Urothelium cell line (cell line): ENCODE measurements around the gene LPAR1.

Experiments
- DNase-seq: peaks from one replicate; pipeline ENCODE4 v3.0.0; 2011; ENCODE audit warnings: low spot score, mixed read lengths
- FAIRE-seq: peaks from 2 replicates; lab custom pipeline; 2011; peaks lifted over from hg19 to GRCh38; lab: Jason Lieb, UNC

The LPAR1 gene

DNA sequence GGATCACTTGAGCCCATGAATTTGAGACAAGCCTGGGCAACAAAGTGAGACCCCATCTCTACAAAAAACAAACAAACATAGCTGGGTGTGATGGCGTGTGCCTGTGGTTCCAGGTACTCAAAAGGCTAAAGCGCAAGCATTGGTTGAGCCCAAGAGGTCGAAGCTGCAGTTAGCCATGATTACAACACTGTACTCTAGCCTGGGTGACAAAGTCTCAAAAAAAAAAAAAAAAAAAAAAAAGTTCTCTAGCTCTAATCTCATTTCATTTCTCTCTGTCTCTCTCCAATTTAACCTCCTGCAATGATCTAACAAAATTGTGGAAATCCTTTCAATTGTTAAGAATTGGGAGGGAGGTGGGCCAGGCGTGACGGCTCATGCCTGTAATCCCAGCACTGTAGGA, 33.3 kb downstream of the LPAR1 start:
- DNase-seq (no peak), FAIRE-seq (no peak)

DNA sequence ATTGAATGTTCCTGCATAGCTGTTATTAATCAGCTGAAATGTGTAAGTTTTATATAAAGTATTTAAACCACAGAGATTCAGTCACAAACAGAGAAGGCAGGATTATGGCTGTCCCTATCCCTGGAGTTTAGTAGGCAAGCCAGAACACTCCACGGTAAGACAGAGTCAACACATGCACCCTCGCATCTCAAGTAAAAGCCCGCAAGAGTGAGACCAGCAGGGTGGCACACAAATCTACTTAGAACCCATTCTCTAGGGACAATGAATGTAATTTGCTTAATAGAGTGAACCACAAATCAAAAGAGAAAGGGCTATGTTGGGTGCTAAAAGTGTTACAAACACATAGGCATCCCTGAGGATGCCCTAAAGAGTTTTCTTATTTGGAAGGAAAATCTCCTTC, 35.1 kb downstream of the LPAR1 start:
- FAIRE-seq (no peak), DNase-seq (no peak)

DNA sequence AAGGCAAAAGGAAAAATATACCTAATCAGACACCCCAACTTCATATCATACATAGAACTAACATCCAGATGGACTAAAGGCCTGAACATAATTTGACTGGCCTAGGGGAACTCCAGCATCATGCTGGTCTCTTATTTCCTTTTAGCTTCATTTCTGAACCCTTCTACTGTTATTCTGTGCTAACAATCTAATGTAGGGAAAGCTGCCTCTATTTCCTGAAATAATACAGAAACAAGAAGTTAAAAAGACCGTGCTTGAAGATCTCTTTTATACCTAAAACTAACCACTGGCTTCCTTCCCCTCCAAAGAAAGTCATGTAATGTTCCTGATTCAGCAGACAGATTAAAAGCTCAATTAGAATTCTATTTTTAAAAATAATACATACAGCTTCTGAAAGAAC, 36.7 kb downstream of the LPAR1 start:
- no peak for FAIRE-seq
- DNase-seq: no peak

DNA sequence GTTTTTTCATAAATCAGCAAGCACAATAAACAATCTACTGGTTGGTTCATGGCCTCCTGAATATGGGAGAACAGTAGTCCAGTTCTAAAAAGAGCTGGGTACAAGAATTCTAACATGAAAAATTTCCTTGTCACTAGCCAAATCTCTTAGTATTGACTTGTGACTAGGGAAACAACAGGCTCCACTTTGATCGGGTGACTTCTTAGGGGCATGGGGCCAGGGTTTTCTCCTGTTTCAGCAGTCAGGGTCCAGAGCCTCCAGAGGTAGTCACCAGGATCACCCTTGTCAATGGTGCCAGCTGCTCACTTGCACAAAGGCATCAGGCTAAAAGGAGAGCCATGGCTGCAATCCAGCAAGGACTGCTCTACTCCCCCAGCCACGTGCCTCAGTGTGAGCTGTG, 38.1 kb downstream of the LPAR1 start:
- FAIRE-seq (no peak), DNase-seq (no peak)

DNA sequence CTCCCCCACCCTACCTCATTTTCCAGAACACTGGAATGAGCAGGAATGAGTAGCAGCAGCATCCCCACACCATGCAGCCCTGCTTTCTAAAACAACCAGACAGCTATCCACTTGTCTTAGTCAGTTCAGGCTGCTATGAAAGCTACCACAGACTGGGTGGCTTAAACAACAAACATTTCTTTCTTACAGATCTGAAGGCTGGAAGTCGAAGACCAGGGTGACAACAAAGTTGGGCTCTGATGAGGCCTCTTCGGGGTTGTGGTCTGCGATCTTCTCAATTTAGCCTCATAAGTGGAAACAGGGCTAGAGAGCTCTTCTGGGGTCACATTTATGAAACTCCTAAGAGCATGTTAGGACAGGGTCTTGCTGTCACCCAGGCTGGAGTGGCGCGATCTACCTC, 38.9 kb downstream of the LPAR1 start:
- no peak for DNase-seq
- no peak for FAIRE-seq

DNA sequence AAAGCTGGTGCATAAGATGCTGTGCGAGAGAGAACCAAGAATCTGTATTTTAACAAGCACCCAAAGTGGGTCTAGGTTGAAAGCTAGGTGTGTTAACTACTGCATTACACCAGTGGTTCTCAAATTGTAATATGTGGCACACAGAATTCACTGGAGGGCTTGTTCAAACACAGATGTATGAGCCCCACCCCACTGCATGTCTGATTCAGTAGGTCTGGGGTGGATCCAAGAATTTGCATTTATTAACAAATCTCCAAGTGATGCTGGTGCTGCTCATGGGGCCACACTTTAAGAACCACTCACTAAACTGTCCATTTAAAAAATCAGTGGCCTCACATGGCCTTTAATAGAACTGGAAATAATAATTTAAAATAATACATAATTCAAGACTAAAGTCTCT, 40.4 kb downstream of the LPAR1 start:
- DNase-seq (no peak), FAIRE-seq (no peak)

DNA sequence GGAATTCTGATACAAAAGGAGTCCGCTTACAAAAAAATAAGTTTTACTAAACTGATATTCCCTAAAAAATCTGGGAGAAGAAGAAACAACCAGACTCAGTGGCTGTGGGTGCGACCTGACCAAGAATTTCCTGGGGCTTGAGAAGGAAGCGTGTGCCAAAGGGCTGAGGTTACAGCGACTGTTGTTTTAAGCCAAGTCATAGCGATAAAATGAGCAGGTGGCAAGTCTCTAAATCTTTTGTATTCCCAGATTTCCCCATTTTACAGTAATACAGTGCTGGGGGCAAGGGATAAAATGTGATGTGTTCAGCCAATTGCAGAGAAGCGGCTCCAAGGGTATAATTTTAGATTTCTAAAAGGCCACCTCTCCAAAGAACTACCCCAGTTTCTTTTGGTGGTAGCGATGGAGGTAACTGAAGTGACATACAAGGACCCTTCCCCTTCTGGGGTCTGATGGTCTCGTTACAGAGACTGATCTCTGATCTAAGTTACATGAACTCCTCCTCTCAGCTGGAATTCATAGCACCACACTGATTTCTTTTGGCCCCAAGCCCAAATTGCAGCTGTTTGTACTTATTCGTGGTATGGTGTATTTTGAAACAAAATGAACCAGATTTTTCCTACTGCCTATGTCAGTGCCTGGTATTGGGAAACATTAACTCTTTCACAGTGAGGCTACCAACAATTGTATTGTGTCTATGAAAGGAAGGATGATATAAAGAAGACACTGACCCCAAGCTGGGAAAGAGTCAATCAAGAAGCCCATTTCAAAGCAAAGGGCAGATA, 41.6 kb downstream of the LPAR1 start:
- DNase-seq (no peak), FAIRE-seq (no peak)

DNA sequence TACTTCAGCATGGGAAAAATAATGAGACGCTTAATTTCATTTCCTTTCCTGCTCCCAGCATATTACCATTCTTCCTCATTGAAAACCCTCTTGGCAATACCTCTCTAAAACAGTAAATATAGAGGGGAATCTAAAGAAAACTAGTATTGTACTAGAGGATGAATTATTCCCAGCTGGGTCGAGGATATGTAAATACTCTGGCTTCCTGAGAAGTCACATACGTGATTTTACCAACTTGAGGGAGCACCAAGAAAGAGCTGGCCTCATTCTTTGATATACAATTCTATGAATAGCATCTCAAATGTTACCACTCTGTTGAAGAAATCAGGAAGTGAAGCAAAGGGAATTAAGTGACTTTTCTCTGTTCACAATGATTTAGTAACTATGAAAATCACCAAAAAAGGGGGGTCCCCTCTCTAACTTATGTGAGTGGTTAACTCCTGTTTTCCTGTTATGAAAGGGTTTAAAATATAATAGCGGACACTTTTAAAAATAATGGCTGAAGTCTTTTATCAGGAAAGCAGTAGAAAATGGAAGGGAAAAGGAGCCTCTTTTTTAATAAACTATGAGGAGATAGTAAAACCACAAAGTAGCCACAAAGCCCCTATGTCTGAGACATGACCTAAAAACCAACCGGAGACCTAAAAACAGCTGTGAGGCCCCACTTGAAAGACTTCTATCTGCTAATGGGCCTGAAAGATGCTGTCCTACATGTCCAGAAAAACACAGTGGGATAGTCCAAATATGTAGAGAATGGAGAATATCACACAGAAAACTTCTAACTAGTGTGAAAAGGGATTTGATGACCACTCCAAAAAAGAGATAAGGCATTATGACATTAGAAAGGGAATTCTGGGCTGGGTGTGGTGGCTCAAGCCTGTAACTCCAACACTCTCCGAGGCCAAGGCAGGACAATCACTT, 42.6 kb downstream of the LPAR1 start:
- no peak for FAIRE-seq
- DNase-seq: no peak

DNA sequence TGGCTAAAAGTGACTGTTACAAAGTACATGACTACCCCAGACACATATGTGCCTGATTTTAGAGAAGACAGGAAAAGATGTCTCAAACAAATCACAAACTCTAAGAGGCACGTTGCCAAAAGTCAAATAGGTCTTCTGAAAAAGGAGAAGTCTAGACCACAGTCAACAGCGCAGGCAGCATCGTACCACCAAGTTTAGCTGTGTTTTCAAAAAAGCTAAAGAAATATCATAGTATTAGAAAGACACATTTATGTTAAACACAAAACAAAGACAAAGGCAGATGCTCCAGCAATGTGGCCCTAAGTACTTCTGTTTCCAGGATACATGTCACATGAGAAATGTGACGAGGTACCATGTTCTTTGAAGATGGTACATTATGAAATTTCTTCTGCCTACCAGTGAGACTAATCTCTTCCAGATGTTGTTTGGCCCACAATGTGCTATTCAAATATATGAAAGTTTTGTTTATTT, 43.5 kb downstream of the LPAR1 start:
- FAIRE-seq: no peak
- DNase-seq: no peak

DNA sequence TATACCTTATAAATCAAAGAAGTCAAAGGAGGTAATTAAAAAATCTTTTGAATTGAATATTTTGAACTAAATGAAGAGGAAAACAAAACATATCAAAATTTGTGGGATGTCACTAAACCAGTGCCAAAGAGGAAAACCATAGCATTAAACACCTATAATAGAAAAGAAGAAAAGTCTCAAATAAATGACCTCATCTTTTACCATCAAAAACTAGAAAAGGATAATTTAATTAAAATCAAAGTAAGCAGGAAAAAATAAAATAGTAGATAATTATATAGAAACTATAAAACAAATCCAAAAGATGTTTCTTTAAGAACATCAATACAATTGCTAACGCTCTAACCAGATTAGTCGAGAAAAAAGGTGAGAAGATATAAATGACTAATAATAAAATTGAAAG, 47.8 kb downstream of the LPAR1 start:
- no peak for DNase-seq
- no peak for FAIRE-seq

DNA sequence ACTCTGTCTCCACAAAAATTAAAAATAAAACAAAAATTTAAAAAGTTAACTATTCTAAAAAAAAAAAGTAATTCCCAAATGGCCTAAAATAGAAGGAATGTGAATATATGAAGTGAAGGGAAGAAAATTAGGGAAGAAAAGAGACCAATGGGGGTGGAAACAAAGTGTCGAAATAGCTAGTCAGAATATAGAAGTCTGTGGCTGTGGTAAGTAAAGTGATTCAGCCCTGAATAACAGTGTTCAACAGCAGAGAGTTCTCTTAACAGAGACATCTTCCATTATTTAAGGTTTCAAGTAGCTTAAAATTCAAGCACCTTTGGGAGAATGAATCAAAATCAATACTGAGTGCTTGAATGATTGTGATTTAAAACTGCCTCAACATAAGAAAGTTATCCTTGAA, 51.7 kb downstream of the LPAR1 start:
- DNase-seq (no peak), FAIRE-seq (no peak)

DNA sequence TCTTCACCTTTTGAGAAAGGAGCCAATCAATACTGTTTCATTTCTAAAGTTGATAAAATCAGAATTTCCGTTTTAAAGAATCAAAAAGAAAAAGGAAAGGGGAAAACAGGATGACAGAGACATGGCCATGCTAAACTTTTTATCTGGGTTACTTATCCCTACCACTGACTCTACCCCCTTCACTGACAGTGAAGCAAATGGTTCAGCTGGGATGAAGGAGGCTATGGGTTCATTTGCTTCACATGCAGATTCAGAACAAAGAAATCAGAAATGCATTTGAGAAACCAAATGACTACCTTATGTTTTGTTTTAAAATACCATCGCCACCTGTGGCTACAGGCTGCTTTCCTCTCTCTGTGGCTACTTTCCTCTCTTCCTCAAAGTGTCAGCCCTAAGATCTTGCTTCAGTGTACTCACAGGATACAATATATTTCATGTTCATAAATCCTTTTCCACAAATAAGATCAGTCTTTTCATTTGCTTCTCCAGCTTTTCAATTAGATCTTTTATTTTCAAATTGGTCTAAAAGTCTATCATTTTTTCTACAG, 53.3 kb downstream of the LPAR1 start:
- DNase-seq (no peak), FAIRE-seq (no peak)

DNA sequence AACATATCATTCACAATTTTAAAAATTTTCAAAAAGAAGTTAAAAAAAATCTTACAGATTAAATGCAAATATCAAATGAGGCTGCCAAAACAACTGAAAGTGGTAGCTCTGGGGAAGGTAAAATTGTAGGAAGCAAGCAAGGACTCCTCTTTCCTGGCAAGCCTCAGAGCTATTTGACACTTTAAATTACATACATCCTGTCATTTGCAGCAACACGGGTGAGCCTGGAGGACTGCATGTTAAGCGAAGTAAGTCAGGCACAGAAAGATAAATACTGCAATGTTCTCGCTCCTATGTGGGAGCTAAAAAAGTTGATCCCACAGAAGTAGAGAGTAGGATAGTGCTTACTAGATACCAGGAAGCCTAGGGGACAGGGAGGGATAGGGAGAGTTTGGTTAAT, 58.0 kb downstream of the LPAR1 start:
- FAIRE-seq (no peak), DNase-seq (no peak)

DNA sequence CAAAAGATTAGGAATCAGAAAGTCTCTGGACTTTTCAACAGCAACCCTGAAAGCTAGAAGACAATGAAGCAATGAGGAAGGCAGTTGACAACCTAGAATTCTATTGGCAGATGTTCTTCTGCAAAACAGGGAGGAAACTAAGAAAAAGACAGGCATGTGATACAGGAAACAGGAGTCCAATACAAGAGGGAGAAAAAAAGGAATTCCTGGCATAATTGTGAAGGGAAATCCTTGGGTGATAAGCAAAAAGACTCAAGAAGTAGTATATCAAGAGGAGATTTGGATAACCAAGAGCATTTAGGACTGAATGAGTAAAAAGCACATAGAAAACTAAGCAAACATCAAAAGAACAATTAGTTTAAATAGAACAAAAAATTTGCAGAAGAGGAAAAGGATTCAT, 58.6 kb downstream of the LPAR1 start:
- FAIRE-seq (no peak), DNase-seq (no peak)

DNA sequence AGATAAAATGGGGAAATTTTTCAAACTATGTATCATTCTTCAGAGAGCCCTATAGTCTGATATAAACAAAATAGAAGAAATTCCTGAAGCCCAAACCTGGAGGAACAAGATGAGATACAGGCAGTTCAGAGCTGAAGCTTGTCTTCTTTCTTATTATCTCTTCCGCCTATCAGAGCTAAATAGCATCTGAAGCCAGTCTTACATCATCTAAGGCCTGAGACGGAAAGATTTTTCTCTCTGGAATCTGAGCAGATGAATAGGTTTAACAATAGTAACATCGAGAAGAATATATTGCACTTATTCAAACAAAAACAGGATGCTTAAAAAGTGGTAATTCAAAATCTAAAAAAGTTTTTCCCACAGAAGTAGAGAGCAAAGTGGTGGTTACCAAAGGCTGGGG, 59.8 kb downstream of the LPAR1 start:
- no peak for DNase-seq
- no peak for FAIRE-seq

DNA sequence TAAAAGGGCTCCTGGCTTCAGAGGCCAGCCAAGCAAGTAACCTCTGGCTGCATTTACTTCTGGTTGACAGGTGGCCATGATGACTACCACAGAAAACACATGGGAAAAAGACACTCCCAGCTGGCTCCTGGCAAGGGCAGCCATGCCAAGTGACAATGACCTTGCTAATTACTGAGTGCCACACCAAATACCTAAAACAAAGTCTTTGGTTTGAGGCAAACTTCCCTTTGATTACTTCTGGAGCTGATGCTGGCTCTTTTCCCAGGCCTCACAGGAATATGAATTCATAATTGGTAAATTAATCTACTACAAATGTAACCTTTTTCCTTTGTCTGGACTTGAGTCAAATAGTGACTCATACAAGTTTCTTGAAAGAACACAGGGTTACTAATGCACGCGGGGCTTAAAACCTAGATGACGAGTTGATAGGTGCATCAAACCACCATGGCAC, 61.0 kb downstream of the LPAR1 start:
- DNase-seq: peak; percentile 13
- no peak for FAIRE-seq

DNA sequence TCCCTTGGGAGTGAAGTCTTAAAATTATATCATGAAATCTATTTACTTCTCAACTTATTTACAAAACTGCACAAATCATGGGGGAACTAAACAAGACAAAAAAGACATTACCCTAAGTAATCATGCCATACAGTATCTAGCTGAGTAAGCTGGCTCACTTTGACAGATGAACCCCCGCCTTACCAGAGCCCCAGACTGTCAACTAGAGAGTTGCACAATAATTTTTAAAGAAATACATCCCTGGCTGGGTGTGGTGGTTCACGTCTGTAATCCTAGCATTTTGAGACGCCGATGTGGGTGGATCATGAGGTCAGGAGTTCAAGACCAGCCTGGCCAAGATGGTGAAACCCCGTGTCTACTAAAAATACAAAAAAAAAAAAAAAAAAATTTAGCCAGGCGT, 62.3 kb downstream of the LPAR1 start:
- DNase-seq: no peak

DNA sequence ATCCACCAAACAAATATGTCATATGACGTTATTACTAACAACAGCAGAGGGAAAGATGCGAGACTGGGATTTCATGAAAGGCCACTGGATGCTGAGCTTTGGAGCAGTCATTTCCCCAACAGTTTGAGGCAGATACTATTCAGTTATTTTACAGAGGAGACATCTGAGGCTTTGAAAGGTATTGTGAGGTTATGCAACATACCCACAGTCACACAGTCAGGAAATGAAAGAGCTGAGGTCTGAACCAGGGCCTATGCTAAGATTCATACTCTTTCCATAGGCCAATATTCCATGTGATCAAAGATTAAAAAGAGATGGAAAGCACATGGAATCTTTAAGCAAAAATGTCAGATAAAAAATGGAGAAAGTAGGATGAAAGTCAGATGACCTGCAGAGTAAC, 63.0 kb downstream of the LPAR1 start:
- FAIRE-seq (no peak), DNase-seq (no peak)

More for the DNA sequence above, 62.3 kb downstream of the LPAR1 start:
- FAIRE-seq: no peak

DNA sequence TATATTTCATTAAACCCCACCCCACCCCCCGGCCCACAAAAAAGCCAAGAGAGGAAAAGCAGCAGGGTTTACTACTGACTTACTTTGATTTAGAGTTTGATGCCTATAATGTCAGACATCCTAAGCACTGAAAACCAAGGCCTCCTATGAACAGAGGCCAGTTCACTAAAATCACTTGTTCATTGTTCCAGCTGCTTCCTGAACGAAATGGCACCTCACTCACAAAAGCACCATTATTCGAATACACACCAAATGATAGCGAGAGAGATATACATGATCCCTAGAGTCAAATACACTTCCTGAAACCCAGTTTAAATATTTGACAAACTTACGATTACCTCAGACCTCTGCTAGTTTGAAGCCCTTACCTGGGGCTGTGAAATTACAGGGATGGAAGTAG, 66.6 kb downstream of the LPAR1 start:
- FAIRE-seq (no peak), DNase-seq (no peak)

DNA sequence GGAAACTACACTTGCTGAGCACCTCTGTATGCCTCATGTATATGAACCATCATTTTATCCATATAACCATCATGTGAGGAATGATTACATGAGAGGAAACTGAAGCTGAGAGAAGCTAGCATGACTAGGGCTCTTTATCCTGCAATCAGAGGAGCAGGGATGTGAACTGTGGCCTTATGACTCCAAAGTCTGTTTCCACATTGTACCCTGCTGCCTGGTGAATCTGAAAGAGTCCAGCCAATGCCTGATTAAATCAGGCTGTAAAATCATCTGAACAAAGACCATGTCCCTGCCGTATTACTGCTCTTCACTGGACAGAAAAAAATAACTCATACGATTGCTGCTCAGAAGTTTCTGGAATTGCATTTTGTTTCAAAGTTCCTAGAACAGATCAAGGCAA, 67.0 kb downstream of the LPAR1 start:
- FAIRE-seq (no peak), DNase-seq (no peak)

DNA sequence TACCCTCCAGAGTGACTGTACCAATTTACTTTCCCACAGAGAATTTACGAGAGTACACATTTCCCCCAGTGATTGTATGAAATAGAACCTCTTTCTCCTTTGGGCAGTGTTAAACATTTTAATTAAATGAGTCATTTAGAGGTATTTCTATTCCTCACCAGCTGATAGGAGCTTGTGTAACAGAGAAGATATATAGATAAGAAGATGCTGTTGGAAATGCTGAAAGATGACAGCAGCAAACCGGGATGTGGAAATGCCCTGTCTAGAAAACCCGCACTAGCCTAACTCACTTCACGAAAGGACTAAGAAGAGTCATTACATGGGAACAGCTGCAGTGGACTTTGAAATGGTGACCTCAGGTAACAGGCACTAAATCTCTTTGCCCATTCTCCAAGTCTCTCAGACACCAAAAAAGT, 68.3 kb downstream of the LPAR1 start:
- DNase-seq (peak; percentile 40), FAIRE-seq (no peak)

DNA sequence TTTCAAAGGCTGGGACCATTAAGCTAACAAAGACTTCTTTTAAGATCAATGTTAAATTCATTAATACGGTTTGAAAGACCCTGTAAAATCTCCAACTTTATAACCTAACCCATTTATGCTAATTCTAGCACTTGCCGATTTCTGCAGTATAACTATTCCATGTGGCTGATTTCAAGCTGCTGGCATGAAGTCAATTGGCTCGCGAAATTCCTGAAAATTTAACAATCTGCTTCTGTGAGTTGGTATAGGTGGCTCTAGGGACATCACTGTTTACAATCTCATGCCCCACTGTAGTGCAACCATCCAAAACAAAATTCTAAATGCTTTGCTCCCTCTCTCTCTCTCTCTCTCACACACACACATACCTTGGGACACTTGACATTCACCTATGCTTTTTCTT, 70.2 kb downstream of the LPAR1 start:
- DNase-seq: no peak
- no peak for FAIRE-seq
